Measurements from ENCODE around the gene CHM.
"Not testable (repeated sequence)": the region's sequence is repeated elsewhere in the genome, so short reads cannot be mapped to it uniquely, and the experiment has no call there.

Gene CHM

DNA sequence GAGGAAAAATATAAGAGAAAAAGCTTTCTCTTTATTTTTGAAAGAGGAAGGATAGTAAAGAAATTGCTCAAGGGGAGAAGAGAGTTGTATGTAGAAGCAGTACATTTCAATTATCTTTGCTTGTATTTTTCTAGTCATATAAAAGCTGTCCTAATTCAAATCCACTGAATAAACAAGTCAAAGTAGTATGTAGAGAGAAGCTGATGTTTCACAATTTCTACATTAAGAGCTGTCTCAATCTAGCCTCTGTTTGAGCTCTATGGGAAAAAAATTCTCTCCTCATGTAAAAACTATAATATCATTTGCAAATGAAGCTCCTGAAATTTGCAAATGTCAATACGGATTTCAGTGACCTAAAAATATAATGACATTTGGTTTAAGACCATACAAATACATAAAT lies 52.6 kb downstream of the CHM start:
- DNase-seq, result no peak

GRCh38 chrX:85994228-85994627 lies 53.1 kb downstream of the CHM start:
- no peak for DNase-seq

GRCh38 chrX:85993539-85994197 lies 53.7 kb downstream of the CHM start:
- DNase-seq, result no peak

- no peak for DNase-seq
These were observed 54.5 kb downstream of the CHM start for GRCh38 chrX:85992811-85993229.

GRCh38 chrX:85988353-85988752 lies 59.0 kb downstream of the CHM start:
- DNase-seq, result no peak

DNA sequence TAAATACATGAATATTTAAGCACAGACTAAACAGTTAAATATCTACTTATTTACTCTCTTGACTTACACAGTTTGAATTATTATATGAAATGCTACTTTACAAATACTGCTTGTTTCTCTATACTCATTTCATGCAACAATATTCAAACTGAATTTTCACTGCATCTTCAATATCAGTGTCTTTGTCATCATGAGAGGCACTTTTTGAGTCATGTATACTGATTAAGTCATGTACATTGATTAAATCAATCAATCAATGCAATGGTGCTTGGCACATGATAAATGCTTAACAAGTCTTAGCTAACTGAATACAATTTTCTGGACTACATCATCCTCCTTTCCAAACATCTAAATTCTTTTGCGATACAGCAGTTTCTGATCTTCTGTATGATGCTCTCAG lies 67.1 kb downstream of the CHM start:
- DNase-seq, result no peak

DNA sequence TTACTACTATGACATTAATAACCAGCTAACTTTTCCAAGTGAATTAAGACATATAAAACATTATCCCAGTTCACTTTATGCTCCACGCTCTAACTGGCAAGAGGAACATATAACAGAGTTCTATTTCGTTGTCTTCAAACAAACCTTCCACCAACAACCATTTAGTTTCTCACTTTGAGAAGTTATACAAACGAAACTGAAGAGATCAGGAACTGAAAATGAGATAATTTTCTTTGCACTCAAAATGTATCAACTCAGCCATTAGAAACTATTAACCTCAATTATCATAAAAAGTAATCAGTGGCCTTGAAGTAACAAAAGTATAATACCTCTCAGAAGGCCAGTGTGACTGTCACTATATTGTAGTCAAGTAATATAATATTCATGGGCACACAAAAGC lies 70.1 kb downstream of the CHM start:
- no peak for DNase-seq

GRCh38 chrX:85972351-85972750 lies 75.0 kb downstream of the CHM start:
- DNase-seq, result not testable (repeated sequence)

DNA sequence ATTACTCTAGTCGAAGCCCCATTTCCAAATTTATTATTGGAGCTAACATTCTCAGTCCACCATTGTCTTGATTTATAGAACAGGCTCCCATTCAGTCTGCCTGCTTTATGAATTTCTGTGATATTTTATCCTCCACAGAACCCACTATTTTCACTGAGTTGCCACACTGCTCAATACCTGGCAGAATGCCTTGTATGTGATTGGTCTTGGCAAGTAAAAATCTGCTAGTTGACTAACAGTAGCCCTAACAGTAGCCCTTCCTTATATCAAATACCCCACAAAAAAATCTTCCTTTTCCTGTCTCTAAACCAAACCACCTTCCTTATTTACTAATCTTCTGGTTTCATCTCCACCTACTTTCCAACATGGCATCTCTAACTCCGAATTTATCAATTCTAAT lies 82.6 kb downstream of the CHM start:
- no peak for DNase-seq

GRCh38 chrX:85963736-85964135 lies 83.6 kb downstream of the CHM start:
- DNase-seq, result no peak

- no peak for DNase-seq
These were observed 91.8 kb downstream of the CHM start for GRCh38 chrX:85955510-85955909.

DNA sequence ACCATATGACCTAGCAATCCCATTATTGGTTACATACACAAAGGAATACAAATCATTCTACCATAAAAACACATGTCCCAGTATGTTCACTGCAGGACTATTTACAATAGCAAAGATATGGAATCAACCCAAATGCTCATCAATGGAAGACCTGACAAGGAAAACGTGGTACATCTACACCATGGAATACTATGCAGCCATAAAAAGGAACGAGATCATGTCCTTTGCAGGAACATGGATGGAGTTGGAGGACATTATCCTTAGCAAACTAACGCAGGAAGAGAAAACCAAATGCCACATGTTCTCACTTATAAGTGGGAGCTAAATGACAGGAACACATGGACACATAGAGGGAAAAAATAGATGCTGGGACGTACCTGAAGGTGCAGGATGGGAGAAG lies 102.6 kb downstream of the CHM start:
- DNase-seq, result not testable (repeated sequence)

DNA sequence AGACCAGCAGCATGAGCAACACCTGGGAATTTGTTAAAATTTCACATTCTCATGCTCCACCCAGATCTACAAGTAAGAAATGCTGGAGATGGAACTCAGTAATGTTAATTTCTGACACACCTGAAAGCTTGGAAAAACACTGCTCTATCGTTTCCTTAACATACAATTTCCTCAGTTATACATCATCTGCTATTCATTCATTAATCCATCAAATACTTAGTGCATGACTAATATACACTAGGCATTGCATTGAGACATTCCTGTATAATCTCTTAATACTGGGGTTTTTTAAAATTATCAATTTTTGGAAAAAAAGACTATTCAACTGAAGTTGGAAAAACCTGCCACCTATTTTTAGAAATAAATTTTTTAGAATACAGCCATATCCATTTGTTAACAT lies 106.1 kb downstream of the CHM start:
- no peak for DNase-seq

DNA sequence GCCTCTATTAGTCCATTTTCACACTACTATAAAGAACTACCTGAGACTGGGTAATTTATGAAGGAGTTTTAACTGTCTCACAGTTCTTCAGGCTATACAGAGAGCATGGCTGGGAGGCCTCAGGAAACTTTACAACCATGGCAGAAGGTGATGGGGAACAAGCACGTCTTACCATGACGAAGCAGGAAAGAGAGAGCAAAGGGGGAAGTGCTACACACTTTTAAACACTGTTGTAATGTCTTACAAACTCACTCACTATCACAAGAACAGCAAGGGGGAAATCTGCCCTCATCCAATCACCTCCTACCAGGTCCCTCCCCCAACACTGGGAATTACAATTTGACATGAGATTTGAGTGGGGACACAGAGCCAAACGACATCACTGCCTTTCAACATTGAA lies 107.4 kb downstream of the CHM start:
- not testable (repeated sequence) for DNase-seq

DNA sequence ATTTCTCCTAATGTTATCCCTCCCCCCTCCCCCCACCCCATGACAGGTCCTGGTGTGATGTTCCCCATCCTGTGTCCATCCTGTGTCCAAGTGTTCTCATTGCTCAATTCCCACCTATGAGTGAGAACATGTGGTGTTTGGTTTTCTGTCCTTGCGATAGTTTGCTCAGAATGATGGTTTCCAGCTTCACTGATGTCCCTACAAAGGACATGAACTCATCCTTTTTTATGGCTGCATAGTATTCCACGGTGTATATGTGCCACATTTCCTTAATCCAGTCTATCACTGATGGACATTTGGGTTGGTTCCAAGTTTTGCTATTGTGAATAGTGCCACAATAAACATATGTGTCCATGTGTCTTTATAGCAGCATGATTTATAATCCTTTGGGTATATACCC lies 113.0 kb downstream of the CHM start:
- DNase-seq, result not testable (repeated sequence)

DNA sequence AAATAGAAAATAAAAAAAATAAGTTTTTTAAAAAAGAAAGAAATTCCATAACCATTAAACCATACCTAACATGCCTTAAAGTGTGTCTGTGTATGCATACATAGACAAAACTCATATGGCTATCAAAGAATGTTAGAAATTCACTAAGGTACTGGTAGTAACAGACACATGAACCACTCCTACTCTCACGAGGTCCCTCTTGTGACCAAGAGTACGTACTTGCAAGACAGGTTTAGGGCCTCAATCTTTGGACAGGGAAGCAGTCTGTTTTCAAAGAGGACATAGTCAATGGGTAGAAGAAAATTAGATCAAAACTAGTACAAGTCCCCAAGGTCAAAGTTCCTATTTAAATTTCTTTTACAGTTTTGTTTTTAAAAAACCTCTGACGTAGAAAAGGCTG lies 117.3 kb downstream of the CHM start:
- DNase-seq, result no peak

GRCh38 chrX:85928606-85929005 lies 118.8 kb downstream of the CHM start:
- DNase-seq, result no peak

GRCh38 chrX:85927740-85928139 lies 119.6 kb downstream of the CHM start:
- DNase-seq, result no peak

DNA sequence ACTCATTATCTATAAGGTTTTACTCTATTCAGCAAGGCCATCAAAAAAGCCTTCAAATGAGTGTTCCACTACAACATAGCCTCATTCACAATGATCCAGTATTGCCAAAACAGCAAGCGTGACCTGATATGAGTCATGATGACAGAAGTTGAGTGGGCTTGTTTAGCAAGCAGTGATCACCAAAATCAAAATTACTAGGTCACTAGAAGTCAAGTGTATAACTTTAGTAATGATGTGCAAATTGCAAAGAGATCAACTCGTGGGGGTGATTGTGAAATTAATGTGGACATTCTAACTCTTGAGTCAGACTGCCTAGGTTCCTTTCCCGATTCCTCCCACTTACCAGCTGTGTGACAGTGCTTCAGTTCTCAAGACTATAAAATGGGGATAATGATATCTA lies 124.5 kb downstream of the CHM start:
- DNase-seq, result no peak

- not testable (repeated sequence) for DNase-seq
These were observed 130.6 kb downstream of the CHM start for GRCh38 chrX:85916656-85917280.

DNA sequence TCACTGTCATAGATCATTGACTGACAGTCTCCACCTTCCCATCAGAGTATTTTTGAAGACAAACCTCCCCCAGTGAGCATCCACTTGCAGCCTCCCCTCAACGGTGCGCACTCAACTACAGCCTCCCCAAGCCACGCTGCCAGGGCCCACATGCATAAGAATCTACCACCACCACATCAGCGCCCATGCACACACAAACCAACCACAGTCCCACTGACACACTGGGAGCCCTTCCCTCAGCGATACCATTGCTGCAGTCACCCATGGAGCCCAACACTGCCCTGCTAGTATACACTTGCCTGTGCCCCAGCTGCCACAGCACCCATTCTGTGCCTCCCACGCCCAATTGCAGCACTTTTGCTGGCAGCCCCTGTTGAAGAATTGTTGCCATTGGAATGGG lies 132.9 kb downstream of the CHM start:
- DNase-seq, result no peak

DNA sequence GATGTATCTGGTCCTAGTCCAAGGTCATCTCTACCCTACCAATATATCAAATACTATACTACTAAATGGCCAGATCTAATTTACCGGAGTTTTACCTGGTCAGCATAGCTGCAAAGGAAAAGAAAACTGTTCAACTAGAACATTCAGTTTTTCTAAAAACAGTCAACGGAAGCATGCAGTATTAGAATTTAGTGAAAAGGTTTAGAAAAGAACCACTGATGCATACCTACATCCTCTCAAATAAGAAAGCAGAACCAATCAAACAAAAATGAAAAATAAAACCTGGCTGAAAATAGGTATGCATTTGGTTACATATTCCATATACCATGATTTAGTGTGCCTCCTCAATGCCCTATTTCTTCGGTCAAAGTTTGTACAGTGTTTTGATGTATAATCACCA lies 140.0 kb downstream of the CHM start:
- no peak for DNase-seq

DNA sequence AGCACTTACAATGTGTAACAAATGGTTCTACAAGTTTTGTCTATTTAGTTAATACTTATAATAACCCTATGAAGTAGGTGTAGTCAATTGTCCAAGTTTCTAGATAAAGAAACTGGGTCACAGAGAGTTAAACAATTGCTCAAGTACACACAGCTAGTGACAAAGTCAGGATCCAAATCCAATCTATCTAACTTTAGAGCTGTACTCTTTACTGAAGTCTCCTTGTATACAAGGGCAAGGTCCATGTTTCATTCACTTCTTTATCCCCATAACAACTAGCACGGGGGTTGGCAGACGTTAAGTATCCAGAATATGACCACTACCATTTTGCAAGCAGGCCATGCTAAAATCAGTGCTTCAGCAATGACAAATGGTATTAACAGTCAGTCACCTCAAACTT lies 141.0 kb downstream of the CHM start:
- DNase-seq, result no peak

DNA sequence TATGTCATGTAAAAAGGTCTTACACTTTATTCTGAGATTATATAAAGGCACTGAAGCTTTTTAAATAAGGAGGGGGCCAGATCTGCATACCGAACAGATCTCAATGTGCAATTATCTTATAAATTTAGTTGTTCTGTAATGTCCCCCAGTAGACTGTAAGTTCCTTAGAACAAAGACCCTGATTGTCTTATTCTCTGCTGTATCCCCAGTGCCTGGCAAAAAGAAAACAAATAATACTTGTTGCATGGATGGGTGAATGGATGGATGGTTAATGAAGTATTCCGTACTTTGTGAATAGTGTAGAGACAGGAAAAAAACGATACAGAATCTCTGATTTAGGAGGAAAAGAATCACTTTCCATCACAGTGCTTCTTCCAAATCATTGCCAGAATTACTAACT lies 141.5 kb downstream of the CHM start:
- no peak for DNase-seq

Measured in CD4-positive, alpha-beta T cell treated with Interleukin-21 for 1 hour (primary cell).